HEK293T (cell line): ENCODE measurements around the gene PTPRM.

Experiments
- CTCF ChIA-PET: fragments of 350-600 bp; formaldehyde crosslinking; extraction: SDS; loops from one replicate; lab custom pipeline; 2021; ENCODE audit warnings: antibody characterized with exemption, inconsistent platforms; lab: Yijun Ruan, JAX
- POLR2A ChIA-PET: fragments of 350-600 bp; formaldehyde crosslinking; extraction: SDS; loops from one replicate; lab custom pipeline; 2020; ENCODE audit warnings: antibody characterized with exemption, inconsistent platforms; lab: Yijun Ruan, JAX
- DNase-seq: peaks from one replicate; pipeline ENCODE4 v3.0.0; 2012; ENCODE audit warnings: mixed read lengths; ENCODE audit errors: extremely low spot score
- ARNT ChIP-seq: fragments of 450-650 bp; IDR thresholded peaks from 2 replicates; pipeline ENCODE4 v1.6.1; 2017; ENCODE audit warnings: mild to moderate bottlenecking
- BHLHE40 ChIP-seq: fragments of 450-650 bp; IDR thresholded peaks from 2 replicates; pipeline ENCODE4 v1.6.1; 2016; ENCODE audit warnings: mild to moderate bottlenecking, moderate library complexity, borderline replicate concordance
- CTBP1 ChIP-seq: fragments of 450-650 bp; IDR thresholded peaks from 2 replicates; pipeline ENCODE4 v1.6.1; 2016; ENCODE audit warnings: borderline replicate concordance
- ELF4 ChIP-seq: fragments of 450-650 bp; IDR thresholded peaks from 2 replicates; pipeline ENCODE4 v1.6.1; 2017; ENCODE audit warnings: antibody characterized with exemption
- FOXA1 ChIP-seq: fragments of 450-650 bp; IDR thresholded peaks from 2 replicates; pipeline ENCODE4 v1.6.1; 2016; ENCODE audit warnings: mild to moderate bottlenecking
- FOXK2 ChIP-seq: fragments of 450-650 bp; IDR thresholded peaks from 2 replicates; pipeline ENCODE4 v1.6.1; 2016; ENCODE audit warnings: mild to moderate bottlenecking
- FOXM1 ChIP-seq: fragments of 450-650 bp; IDR thresholded peaks from 2 replicates; pipeline ENCODE4 v1.6.1; 2017; ENCODE audit warnings: mild to moderate bottlenecking, borderline replicate concordance
- HDGF ChIP-seq: fragments of 450-650 bp; IDR thresholded peaks from 2 replicates; pipeline ENCODE4 v1.6.1; 2017; ENCODE audit warnings: antibody characterized with exemption, borderline replicate concordance
- L3MBTL2 ChIP-seq: fragments of 450-650 bp; conservative IDR thresholded peaks from 2 replicates; pipeline ENCODE4 v1.6.1; 2016; ENCODE audit warnings: mild to moderate bottlenecking
- LEF1 ChIP-seq: fragments of 450-650 bp; IDR thresholded peaks from 2 replicates; pipeline ENCODE4 v1.6.1; 2017; ENCODE audit warnings: mild to moderate bottlenecking, borderline replicate concordance
- NFRKB ChIP-seq: fragments of 450-650 bp; IDR thresholded peaks from 2 replicates; pipeline ENCODE4 v1.6.1; 2016; ENCODE audit warnings: mild to moderate bottlenecking, moderate library complexity
- PKNOX1 ChIP-seq: fragments of 450-650 bp; IDR thresholded peaks from 2 replicates; pipeline ENCODE4 v1.6.1; 2016
- SP1 ChIP-seq: fragments of 450-650 bp; IDR thresholded peaks from 2 replicates; pipeline ENCODE4 v1.6.1; 2017
- SUZ12 ChIP-seq: fragments of 450-650 bp; IDR thresholded peaks from 2 replicates; pipeline ENCODE4 v1.6.1; 2016; ENCODE audit warnings: mild to moderate bottlenecking
- TARDBP ChIP-seq: fragments of 450-650 bp; IDR thresholded peaks from 2 replicates; pipeline ENCODE4 v1.6.1; 2016
- ZNF384 ChIP-seq: fragments of 450-650 bp; IDR thresholded peaks from 2 replicates; pipeline ENCODE4 v1.6.1; 2016

Gene PTPRM

GRCh38 chr18:8151181-8151580 lies 584.1 kb downstream of the PTPRM start:
- CTCF ChIA-PET, result interaction anchor here (0.6 kb wide), 1 partner anchor 465 kb away, joined by 3 read pairs; no protein-coding TSS in a partner anchor
- DNase-seq, result no peak
- TF ChIP-seq TARDBP, result no peak
- no peak for TF ChIP-seq CTBP1
- POLR2A ChIA-PET, result no interaction called here

GRCh38 chr18:8153887-8154583 lies 586.9 kb downstream of the PTPRM start:
- no peak for DNase-seq
- ChIA-PET CTCF (no interaction called here), POLR2A (no interaction called here)
- TF ChIP-seq NFRKB (no peak), L3MBTL2 (no peak), ARNT (no peak), FOXK2 (no peak), SUZ12 (no peak), FOXA1 (no peak), FOXM1 (no peak), LEF1 (no peak), SP1 (no peak), CTBP1 (no peak), HDGF (no peak), BHLHE40 (no peak), ELF4 (no peak), PKNOX1 (no peak), ZNF384 (no peak), TARDBP (no peak)

DNA sequence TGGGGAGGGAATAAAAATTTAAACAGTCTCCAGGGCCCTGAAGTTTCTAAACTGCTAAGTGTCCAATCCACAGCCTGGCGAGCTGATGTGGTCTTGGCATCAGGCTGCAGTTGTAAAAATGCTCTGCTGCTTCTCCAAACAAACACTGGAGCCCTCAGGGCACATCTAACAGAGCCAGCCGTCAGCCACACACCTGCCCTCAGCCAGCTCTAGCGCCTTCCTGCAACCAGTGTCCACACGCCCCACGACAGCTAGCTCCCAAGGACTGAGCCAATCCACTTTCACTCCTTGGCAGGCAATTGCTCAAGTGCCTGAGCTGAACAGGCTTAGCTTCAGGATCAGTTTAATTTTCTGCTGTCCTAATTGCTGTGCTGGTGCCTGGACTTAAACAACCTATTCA lies 595.7 kb downstream of the PTPRM start:
- no peak for TF ChIP-seq CTBP1
- no peak for TF ChIP-seq LEF1
- no peak for TF ChIP-seq SUZ12
- TF ChIP-seq BHLHE40, result no peak
- TF ChIP-seq SP1, result no peak
- TF ChIP-seq ELF4, result no peak
- TF ChIP-seq FOXK2, result no peak
- POLR2A ChIA-PET, result no interaction called here
- DNase-seq, result no peak
- CTCF ChIA-PET, result no interaction called here

- ChIA-PET CTCF (no interaction called here), POLR2A (no interaction called here)
- TF ChIP-seq HDGF, result no peak
- no peak for TF ChIP-seq LEF1
- no peak for TF ChIP-seq FOXA1
- no peak for TF ChIP-seq ELF4
- no peak for TF ChIP-seq PKNOX1
- TF ChIP-seq FOXM1, result no peak
- DNase-seq, result no peak
Observed at GRCh38 chr18:8163286-8163959, 596.3 kb downstream of the PTPRM start.

DNA sequence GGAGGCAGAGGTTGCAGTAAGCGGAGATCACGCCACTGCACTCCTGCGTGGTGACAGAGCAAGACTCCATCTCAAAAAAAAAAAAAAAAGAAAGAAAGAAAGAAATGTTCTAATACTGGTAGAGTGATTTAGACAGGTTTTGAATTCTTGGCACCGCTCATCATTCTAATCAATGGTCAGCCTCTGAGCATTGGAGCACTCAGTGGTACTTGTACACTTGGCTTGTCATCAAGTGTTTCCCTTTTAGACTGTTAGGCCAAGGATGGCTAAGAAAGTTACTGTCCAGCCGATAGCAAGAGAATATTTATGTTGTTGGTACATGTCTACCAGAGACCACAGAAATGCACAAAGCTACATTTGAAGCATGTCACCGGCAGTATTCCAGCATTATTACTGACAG lies 598.0 kb downstream of the PTPRM start:
- TF ChIP-seq NFRKB, result no peak
- TF ChIP-seq SUZ12, result no peak
- TF ChIP-seq TARDBP, result no peak
- no peak for TF ChIP-seq FOXA1
- no peak for TF ChIP-seq ARNT
- TF ChIP-seq SP1, result no peak
- TF ChIP-seq ZNF384, result no peak
- no peak for TF ChIP-seq LEF1
- TF ChIP-seq BHLHE40, result no peak
- no peak for TF ChIP-seq CTBP1
- no peak for TF ChIP-seq ELF4
- CTCF ChIA-PET, result no interaction called here
- POLR2A ChIA-PET, result no interaction called here
- DNase-seq, result no peak

- ChIA-PET CTCF (interaction anchor here (0.6 kb wide), 1 partner anchor 752 kb away, joined by 3 read pairs; no protein-coding TSS in a partner anchor), POLR2A (no interaction called here)
- TF ChIP-seq FOXK2, result no peak
- TF ChIP-seq SP1, result no peak
- no peak for TF ChIP-seq L3MBTL2
- DNase-seq, result no peak
Observed at GRCh38 chr18:8167026-8167425, 599.9 kb downstream of the PTPRM start.

GRCh38 chr18:8167673-8168072 lies 600.6 kb downstream of the PTPRM start:
- no peak for DNase-seq
- TF ChIP-seq HDGF (no peak), TARDBP (no peak), ARNT (no peak), ELF4 (no peak), SUZ12 (no peak), FOXK2 (no peak), CTBP1 (no peak), SP1 (no peak), FOXA1 (no peak), NFRKB (no peak), BHLHE40 (no peak), FOXM1 (no peak), LEF1 (no peak), PKNOX1 (no peak), L3MBTL2 (no peak), ZNF384 (no peak)
- CTCF ChIA-PET, result no interaction called here
- POLR2A ChIA-PET, result no interaction called here
